ENCODE measurements around the gene ADAMTS16. TPM values are rescaled to one million over a fixed set of nuclear protein-coding genes. Genes with fewer than 3 reads are reported as not detected.

The ADAMTS16 gene
- total and polyA plus RNA-seq, 9 of the 15 experiments (the other 6 are each of a cell fraction or from before 2014, with no cell fraction given): not detected

- DNase-seq (ENCODE audit: extremely low read depth in 1 of 4, low spot score in 3 of 4): no peak
- ATAC-seq: no peak
- Histone ChIP-seq H3K9ac (ENCODE audit: insufficient read depth in 1 of 2, low read depth in 2 of 2, low read length in 2 of 2) (no peak overlapping the region), H4K20me1 (replicated peaks; ENCODE audit: control insufficient read depth, insufficient read depth, low read length) (no peaks in the 10 kb centered on the region), H3K4me3 (no peak overlapping the region), H3K4me1 (replicated peaks in 1 of 2; ENCODE audit: control insufficient read depth in 2 of 2, insufficient read depth in 2 of 2, low read length in 2 of 2) (no peaks in the 10 kb centered on the region), H3K79me2 (ENCODE audit: control insufficient read depth, insufficient read depth, low read length) (no peaks in the 10 kb centered on the region), H3K36me3 (ENCODE audit: control insufficient read depth, insufficient read depth, low read length) (no peaks in the 10 kb centered on the region), H3K9me3 (replicated peaks; ENCODE audit: control insufficient read depth, insufficient read depth, low read depth, low read length) (no peaks in the 10 kb centered on the region), H3K27me3 (ENCODE audit: control insufficient read depth in 2 of 2, insufficient read depth in 2 of 2, low read length in 2 of 2) (no peaks in the 10 kb centered on the region), H3K9me1 (ENCODE audit: control insufficient read depth, insufficient read depth, low read length) (no peaks in the 10 kb centered on the region), H3K4me2 (ENCODE audit: insufficient read depth, low read length) (no peak overlapping the region), H2AFZ (ENCODE audit: low read depth, low read length) (no peak overlapping the region), H3K27ac (ENCODE audit: extremely low read depth, low read depth, low read length) (no peak overlapping the region)
- ChIA-PET CTCF (ENCODE audit: low intra/inter-chr PET ratio) (no interaction called here), POLR2A (no interaction called here)
- no peak for FAIRE-seq
- TF ChIP-seq CEBPZ (IDR thresholded peaks at IDR 0.05; ENCODE audit: borderline replicate concordance, low read depth, low read length) (no peak), MTA2 (IDR thresholded peaks at IDR 0.05; ENCODE audit: low read depth) (no peak), ZNF592 (IDR thresholded peaks at IDR 0.05) (no peak), TOE1 (IDR thresholded peaks at IDR 0.05; ENCODE audit: borderline replicate concordance) (no peak), TOE1 (CRISPR knock-in tag; IDR thresholded peaks at IDR 0.05; ENCODE audit: borderline replicate concordance, low read depth) (no peak)
- 3% methylated on average over 2 of the region's 2 CpGs for WGBS (ENCODE audit: insufficient coverage, low coverage, missing lambda C conversion rate)
- in situ Hi-C loops (cut with MboI): no loop called here
- intact Hi-C loops (cut with micrococcal nuclease): no loop called here
- BruUV-seq (replicated peaks): no TSS peak
Measured at GRCh38 chr5:5101676-5102075, 38.5 kb upstream of the ADAMTS16 start.
